GM12878 (cell line): Measurements from ENCODE around the gene MICAL3.

Experiments
- CTCF ChIP-seq, 3 experiments: IDR thresholded peaks in 2 of 3; conservative IDR thresholded peaks in 1 of 3; 2 replicates each; pipeline ENCODE4 v1.5.1; 2011; ENCODE audit warnings: low read depth in 3 of 3, low read length in 3 of 3, mild to moderate bottlenecking in 3 of 3, control low read depth in 2 of 3, moderate library complexity in 2 of 3, inconsistent platforms in 1 of 3, mixed read lengths in 1 of 3; ENCODE audit not compliant: control insufficient read depth in 2 of 3, insufficient read depth in 1 of 3; ENCODE audit errors: extremely low read depth in 1 of 3
- GABPA ChIP-seq: IDR thresholded peaks from 2 replicates; pipeline ENCODE4 v1.6.1; 2014; ENCODE audit warnings: antibody characterized with exemption, low read depth, mild to moderate bottlenecking, inconsistent platforms
- POLR2A ChIP-seq: IDR thresholded peaks from 2 replicates; pipeline ENCODE4 v1.6.1; 2011; ENCODE audit warnings: low read depth, mild to moderate bottlenecking, low read length
- POLR2AphosphoS5 ChIP-seq: IDR thresholded peaks from 2 replicates; pipeline ENCODE4 v1.6.1; 2011; ENCODE audit warnings: mild to moderate bottlenecking, low read length, inconsistent platforms
- RCOR1 ChIP-seq: conservative IDR thresholded peaks from 2 replicates; pipeline ENCODE4 v1.6.1; 2012; ENCODE audit warnings: low read depth, low read length, improper control_type of control experiment
- RFX5 ChIP-seq: IDR thresholded peaks from 2 replicates; pipeline ENCODE4 v1.6.1; 2011; ENCODE audit warnings: low read depth, low read length, improper control_type of control experiment
- SMC3 ChIP-seq: IDR thresholded peaks from 2 replicates; pipeline ENCODE4 v1.6.1; 2011; ENCODE audit warnings: low read length, improper control_type of control experiment, borderline replicate concordance
- TAF1 ChIP-seq: IDR thresholded peaks from 2 replicates; pipeline ENCODE4 v1.6.1; 2011; ENCODE audit warnings: mild to moderate bottlenecking, low read depth, low read length, borderline replicate concordance
- WRNIP1 ChIP-seq: IDR thresholded peaks from 2 replicates; pipeline ENCODE4 v1.6.1; 2011; ENCODE audit warnings: low read depth, low read length, improper control_type of control experiment, borderline replicate concordance

DNA sequence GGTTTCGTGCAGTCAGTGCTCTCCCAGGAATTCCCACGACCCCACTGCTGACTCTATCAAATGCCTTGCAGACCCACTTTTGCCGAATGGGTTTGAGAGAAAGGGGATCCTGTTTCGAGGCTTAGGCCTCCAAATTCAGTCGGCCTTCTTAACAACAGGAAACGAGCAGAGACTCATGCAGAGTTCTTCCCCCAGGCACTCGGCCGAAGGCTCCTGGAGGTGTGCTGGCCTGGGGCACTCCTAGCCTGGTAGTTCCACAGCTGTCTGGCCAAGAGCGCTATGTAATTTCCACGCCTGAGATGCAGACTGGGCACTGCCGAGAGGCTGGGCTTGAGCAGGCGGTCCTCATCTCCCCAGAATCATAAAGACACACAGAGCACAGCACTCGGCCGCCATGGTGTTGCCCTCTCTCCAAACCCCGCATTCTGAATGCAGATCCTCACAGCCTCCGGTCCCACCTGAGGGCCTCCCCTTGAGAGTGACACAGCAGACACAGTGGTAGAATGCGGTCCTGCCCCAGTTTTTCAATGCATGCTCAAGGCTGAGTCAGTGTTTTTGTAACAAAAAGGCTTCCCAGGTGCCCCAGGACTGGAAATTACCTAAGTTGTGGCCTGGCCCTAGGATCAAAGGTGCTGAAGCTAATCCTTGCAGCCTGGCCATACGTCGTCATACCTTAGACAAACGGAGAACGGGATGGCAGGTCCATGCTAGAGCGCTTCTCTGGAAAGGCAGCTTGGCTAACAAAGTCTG lies 219.9 kb downstream of the MICAL3 start:
- TF ChIP-seq GABPA (no peak), CTCF (IDR thresholded peaks at IDR 0.05 in 2 of 3, conservative IDR thresholded peaks at IDR 0.05 in 1 of 3; ENCODE audit: control insufficient read depth in 2 of 3, extremely low read depth in 1 of 3, insufficient read depth in 1 of 3, low read depth in 3 of 3, low read length in 3 of 3) (no peak), RCOR1 (no peak), POLR2AphosphoS5 (no peak), WRNIP1 (no peak), SMC3 (no peak), POLR2A (no peak), TAF1 (no peak), RFX5 (no peak)
